GM21447 (cell line): ENCODE results near the gene ADGRB3.

Experiments
- ATAC-seq: cut with Tn5 transposase; IDR thresholded peaks from one replicate; pipeline ENCODE4 v1.9.1; 2021; ENCODE audit not compliant: unreplicated experiment

Gene ADGRB3

DNA sequence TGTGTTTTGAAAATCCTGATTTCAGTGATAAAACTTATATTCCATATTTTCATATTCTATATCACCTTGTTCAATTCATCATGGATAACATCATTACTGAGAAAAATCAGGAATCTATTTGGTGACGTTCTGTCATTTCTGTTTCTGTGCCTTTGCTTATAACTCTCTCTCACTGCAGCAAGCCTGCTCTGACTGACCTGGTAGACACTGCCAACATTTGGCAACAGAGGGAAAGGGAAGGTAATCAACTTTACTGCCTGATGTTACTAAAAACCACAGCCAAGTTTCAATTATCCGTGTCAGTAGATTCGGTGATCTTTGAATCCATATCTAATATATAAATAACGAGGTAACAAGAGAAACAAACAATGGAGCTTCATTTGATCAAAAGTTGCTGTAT, 659.8 kb downstream of the ADGRB3 start:
- ATAC-seq: no peak

DNA sequence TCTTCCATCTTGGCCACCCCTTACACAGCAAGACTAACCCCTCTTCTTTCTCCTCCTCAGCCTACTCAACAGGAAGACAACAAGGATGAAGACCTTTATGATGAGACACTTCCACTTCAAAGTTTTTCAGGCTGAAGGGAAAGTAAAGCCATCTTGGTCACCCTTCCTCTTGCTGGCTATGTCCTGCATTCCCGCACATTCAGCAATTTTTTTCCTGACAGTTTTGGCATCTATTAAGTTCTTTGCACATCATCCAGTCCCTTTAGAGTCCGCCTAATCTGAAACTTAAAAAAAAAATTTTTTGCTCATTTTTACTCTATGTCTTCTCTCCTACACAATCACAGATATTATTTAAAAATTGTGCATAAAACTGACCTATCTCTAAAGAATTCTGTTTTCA, 668.3 kb downstream of the ADGRB3 start:
- ATAC-seq: no peak

DNA sequence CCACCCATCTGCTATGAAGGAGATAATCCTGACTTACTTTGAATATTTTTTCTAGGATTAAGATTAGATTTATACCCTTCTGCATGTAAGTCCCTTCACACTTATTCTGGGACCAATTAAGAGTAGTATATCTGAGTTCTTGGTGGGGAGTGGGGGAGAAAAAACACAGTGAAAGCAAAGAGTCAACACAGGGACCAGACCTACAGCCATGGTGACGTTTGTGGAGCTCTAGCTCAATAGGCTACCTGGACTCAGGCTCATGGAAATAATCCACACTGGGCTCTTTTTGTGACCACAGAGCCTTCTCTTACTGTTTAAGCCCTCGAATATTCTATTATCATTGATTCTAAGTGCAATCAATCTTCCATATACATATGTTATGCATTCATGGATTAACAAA, 670.4 kb downstream of the ADGRB3 start:
- no peak for ATAC-seq

DNA sequence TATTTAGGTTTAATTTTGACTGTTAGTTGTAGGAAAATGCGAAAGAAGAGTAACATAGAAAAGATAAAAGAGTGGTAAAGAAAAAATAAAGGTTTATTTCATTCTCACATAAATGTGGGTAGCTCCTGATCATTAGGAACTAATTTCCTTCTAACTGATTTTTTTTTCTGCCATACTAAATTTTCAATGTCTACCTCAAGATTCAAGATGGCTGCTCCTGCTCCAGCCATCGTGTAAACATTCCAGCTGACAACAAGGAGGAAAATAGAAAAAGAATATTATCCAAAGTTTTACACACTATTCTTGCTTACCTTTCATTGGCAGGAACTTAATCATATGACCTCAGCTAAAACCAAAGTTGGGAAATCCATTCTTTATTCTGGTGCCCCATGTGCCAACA, 673.5 kb downstream of the ADGRB3 start:
- no peak for ATAC-seq

DNA sequence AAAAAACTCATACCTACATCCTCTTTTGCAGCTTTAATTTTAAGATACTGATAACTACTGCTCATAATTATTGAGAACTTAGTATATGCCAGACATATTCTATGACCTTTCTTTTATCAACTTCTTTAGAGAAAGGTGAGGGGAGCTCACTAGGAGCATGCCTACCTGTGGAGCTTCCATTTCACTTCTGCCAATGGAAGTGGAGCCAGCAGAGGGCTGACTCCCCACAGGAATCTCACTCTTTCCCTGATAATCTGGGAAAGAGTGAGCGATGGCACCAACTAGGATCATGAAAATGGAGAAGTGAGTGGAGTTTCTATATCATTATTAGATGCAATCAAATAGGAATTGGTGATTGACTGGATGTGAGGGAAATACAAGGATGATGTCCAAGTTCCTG, 676.8 kb downstream of the ADGRB3 start:
- ATAC-seq: no peak

DNA sequence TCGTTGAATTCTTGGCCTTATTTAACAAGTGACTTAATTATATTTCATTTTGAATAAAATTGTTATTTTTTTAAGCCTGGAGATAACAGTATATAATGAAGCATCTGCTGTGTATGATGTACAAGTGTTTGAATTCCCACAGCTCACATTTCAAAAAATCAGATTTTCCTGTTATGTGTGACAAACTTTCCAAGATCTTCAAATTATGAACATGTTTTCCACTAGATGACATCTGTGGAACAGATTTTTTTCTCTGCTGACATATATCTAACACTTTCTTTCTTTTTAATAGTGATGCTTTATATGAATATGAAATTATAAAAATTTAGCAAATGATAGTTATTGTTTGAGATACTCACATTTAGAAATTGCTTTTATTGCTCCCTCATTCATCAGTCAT, 678.9 kb downstream of the ADGRB3 start:
- ATAC-seq: no peak

DNA sequence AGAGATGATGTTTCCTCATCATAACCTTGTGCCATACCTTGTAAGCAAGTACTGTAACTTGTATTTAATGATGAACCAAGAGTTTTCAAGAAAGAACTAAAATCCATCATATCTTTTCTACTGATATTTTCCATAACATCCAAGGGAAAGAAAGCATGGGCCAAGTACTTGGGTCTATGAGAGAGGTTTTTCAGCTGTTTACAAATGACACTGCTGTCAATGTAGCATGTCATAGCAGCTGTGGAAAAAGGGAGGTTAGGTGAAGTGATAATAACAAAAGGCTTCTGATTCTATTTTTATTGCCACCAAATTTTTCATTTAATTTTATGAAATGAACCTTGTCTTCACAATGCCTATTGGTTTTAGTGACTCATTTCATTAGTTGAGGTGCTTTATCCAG, 679.4 kb downstream of the ADGRB3 start:
- ATAC-seq: no peak

DNA sequence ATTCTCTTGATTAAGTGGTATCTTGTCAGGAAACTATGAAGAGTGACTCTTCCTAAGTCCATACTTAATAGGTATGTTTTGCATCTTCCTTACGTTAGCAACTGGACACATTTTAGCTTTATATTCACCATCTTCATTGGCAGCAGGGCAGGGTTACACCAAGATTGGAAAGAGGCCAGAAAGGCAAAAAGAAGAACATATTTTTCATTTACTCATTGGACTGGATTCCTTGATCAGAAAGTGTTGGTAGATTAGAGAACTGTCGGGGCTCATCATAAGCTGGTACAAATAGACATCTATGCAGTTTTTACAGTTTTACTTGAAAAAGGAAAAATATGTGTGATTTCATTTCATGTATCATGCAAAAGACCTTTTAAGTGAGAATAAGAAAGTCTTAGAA, 696.8 kb downstream of the ADGRB3 start:
- ATAC-seq: no peak

DNA sequence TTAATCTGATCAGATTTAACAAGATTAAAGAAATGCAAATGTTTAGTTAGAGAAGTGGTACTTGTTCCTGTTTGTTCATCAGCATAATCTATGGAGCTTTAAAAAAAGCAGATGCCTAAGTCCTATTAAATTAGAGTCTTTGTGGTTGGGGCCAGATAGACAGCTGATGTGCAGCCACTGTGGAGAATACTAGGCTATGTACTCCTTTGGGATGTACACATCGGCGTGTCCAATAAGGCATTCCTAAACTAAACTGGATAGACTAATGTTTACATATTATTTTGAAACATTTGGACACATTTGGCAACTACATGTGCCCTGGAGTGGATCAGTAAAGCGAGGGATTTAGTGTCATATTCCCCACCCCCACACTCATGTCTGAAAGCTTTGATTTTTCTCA, 702.2 kb downstream of the ADGRB3 start:
- no peak for ATAC-seq

DNA sequence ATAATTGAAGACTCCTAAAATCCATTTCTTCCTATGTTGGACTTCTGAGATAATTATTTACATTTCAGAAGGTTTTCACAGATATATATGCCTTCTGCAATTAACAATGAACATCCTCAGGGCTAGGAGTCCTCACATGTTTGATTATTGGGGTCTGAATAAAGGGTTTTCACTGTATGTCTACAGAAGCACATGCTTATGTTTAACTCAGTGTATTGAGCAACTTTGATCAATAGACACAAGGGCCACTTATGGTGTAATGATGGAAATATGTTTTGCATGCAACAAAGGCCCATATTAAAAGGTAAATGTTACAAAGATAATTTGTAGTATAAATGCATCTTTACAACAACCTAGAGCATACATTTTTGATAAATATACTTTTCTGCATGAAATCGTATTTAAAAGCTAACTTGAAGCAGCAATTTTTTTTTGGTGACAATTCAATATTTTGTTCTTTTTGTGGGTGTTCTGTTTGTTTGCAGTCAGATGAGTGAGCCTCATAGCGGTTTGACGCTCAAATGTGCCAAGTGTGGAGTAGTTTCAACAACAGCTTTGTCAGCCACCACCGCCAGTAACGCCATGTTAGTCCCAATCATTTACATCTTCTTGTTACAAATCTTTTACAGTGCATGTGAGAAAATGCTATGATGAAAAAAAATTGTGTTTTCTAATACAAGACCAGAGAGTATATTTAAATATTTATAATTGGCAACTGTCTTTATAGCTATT, 703.5 kb downstream of the ADGRB3 start:
- ATAC-seq: no peak

DNA sequence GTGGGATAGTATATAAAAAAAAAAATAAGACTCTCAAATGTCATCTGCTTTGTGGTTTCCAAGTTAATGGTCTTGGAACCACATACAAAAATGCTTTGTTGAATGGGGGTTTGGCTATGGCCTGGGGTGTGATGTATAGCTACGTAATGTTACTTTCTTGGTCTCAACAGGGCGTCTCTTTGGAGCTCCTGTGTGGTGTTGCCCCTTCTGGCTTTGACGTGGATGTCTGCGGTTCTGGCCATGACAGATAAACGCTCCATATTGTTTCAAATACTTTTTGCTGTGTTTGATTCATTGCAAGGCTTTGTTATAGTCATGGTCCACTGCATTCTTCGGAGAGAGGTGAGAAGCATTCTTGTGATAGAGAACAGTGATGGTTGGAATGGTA, 704.1 kb downstream of the ADGRB3 start:
- ATAC-seq: no peak

DNA sequence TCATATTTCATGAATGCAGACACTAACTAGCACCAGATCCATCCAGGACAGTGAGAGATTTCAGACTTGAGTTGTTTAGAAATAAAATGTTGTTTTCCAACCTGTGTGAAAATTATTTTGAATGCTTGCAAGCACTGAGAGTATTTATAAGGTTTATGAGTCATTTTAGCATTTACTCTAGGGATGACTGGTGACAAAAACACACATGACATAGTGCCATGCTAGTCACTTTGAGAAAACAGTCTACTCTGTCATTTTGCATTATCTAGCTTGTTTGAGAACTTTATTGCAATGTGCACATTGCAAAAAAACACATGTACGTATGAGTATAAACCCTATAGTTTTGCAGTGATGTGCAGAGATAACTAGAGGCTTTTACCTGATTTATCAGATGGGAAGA, 705.1 kb downstream of the ADGRB3 start:
- no peak for ATAC-seq

DNA sequence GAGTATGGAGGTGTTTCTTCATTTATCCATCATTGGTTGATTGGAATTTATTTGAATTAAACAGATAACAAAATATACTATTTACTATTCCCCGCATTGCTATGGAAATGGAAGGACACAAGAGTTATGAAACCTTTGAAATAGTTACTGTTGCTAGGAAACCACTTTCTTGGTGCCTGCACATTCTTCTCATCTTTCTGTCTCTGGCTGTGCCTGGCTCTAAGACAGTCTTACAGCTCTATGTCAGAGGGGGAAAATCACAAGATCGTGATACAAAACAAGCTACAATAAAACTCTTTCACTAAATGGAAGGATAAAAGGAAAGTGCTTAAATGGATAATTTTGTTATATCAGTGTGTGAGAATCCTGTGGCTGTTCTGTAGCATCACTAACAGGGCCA, 708.8 kb downstream of the ADGRB3 start:
- no peak for ATAC-seq

DNA sequence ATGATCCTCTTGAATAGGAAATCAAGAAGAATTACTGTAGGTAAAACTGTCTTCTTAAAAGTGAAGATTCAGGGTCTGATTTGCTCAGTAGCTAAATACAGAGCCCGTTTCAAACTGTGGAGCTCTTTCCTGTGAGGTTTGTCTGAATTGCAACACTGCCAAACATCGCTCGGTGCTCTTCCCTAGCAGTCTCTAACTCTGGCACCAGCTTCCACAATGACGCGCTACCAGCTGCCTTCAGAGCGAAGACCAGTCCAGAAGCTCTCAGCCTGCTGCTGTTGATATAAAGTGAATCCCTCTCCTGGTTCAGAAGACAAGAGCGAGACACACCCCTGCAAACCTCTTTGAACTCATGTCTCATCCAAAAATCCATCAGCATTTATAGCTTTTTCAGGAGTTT, 714.7 kb downstream of the ADGRB3 start:
- ATAC-seq: no peak

DNA sequence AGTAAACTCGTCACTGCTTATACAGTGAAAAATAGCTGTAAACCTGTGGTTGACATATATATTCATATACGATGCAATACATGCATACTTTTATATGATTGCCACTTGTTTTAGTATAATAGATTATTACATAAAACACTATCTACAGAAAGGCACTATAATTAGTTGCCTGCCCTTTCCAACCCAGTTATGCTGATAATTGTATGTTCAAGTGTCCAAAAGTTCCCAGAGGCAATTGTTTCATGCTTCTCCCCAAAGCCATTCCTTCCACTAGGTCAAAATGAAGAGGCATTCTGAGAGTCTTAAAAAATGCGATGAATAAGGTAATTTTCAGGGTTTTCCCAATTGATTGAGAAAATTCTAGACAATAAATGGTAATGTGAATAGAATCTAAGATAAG, 727.1 kb downstream of the ADGRB3 start:
- no peak for ATAC-seq

DNA sequence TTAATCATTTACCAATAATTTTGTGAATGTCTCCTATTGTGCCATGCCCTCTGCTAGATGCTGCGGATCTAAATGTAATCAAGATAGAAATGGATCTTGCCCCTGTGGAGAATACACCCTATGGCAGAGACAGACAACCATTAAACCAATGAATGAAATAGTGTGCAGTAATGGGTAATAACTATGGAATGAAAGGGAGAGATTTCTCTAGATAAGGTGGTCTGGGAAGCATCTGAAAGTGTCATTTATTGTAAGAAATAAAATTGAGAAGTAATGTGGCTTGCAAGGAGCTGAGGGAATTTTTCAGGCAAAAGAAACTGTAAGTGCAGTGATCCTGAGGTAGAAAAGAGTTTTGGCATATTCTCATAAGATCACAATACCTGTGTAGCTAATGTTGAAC, 731.7 kb downstream of the ADGRB3 start:
- no peak for ATAC-seq

DNA sequence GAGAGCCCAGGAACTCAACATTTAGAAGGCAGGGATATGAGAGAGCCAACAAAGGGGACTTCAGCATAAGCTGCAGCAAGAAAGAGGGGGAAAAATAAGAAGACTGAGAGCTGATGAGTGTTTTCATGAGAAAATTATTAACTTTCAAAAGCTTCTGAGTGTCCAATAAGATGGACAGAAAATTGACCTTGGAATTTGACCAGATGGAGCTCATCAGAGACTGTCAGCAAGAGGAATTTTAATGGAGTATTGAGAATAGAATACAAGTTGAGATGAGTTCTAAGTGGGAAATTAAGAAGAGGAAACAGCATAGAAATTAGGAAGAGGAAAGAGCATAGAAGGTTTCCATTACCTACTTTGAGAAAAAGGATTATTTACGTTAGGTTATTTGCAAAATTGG, 733.5 kb downstream of the ADGRB3 start:
- no peak for ATAC-seq

DNA sequence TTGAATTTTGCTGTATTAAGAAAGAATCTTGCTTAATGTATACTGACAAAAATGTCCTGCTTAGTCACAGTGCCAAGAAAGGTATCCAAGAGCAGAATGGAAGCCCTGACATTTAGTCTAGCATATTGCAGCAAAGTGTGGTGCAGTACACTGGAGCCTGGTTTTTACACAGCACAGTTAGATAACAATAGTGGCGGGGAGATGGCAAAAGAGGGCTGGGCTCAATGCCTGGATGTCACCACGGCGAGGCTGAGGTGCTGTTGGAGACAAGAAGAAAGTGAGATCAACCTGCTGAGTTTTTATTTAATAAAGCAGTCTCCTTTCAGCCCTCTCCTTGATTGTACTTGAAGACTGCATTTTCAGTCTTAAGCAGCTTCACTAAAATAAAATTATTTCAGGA, 735.7 kb downstream of the ADGRB3 start:
- no peak for ATAC-seq

DNA sequence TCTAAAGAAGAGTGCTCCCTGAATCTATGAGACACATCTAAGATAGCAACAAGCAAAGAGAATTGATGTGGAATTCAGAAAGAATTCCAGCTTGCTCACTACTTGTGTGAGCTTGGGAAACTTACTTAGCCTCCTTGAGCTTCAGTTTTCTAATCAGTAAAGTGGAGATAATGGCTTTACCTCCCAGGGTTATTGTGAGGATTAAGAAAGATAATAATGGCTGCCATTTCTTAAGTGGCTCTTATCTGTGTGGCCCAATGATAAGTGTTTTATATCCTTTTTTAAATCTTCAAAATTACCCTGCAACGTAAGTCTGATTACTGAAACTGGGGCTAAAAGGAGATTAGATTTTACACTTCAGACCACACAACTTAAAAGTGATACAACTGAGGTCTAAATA, 743.2 kb downstream of the ADGRB3 start:
- ATAC-seq: no peak

DNA sequence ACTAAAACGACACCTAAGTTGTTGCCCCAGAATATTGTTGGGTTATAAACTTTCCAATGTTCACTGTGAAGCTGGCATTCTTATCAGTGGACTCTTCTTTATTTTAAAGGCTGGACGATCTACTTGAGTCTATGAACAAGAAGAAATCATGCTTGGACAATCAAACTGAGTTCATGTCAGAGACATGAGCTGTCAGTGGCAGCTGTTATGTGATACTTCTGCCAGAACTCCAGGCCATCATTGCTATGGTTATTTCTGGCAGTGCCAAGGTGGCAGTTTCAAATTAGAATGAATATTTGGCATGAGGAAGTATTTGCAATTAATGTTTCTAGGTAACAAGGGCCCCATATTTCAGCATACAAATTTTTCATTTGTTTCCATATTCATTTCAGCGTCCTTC, 744.4 kb downstream of the ADGRB3 start:
- ATAC-seq: no peak

DNA sequence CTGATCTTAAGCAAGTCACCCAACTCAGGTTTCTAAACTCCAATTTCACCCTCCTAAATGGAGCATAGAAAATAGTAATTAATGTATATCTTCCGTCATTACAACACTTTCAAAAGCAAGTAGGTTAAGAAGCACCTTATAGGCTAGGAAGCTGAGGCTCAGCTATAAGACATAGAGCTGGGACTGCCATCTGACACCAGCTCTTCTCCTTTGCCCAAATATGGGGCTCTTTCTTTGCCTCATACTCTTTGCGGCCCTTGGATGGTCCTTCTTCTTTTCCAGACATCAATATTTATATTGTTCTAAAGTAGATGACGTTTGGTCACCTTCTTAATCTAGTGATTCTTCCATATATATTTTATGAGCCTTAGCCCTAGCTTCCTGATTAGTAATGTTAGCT, 748.5 kb downstream of the ADGRB3 start:
- no peak for ATAC-seq

DNA sequence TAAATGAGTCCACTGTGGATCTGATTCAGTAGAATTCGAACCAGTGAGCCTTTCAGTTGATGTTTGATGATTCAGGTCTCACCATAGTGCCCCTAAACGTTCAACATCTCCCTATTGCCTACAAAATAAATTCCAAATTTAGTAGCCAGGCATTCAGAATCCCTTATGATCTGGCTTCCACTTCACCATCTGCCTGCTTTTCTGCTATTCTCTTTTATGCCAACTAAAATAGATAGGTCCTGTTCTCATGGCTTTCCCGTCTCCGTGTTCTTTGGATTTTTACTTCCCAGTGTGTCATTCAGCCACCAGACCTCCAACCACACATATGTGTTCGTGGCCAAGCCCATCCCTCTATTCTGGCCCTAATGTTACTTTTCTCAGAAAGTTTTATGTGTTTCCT, 751.3 kb downstream of the ADGRB3 start:
- ATAC-seq: no peak

DNA sequence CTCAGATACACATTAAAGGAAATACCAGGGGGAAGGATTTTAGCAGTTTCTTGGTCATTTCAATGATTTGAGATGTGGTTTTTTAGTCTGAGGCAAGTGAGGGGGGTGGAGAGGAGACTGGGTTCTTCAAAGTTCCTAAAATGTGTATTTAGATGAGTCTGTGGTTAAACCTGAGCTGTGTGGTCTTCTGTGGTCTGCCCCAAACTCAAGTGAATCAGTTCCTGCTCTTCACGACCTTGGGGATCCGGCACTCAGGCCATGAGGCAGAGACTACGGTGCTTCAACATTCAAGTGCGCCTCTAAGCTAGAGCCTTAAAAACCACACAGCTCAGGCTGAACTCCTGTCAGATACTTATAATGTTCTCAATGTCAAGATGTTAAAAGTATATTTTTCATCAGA, 755.0 kb downstream of the ADGRB3 start:
- ATAC-seq: no peak

DNA sequence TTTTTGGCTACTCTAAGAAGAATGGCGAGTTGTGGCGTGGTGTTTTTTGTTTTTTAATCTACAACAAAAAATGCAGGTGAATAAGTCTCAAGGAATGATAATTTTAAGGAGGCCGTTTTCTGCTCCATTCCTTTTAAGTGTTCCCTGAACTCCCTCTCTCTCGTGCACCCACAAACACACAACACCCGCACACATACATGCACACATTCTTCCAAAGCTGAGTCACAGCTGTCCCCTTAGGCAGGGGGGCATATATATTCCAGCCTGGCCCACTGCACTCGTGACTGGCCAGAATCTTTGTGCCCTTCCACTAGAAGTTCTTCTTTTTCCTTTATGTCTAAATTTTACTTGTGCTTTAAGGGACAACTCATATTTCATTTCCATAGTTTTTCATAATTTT, 756.0 kb downstream of the ADGRB3 start:
- ATAC-seq: no peak
